T-helper 9 cell (primary cell): ENCODE data around the gene TICRR.

Experiments
- DNase-seq: peaks from one replicate; pipeline ENCODE4 v3.0.0-alpha.2; 2020

Gene TICRR

DNA sequence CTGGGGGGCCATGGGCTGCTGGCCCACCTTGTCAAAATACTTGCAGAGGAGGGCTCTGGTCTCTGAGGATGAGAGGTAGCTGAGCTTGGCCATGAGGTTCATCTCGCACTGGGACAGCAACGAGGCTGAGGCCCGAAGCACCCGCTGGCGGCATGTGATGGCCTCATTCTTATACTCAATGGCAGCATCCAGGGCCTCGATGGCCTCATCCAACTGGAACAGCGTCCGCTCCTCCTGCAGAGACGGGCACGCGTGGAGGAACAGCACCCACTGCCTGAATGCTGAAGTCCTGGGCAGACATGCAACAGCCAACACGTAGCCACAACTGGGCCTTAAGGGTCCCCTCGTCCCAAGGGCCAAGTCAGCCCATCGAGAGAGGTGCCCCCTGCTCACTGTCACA, 55.0 kb downstream of the TICRR start:
- DNase-seq = no peak

DNA sequence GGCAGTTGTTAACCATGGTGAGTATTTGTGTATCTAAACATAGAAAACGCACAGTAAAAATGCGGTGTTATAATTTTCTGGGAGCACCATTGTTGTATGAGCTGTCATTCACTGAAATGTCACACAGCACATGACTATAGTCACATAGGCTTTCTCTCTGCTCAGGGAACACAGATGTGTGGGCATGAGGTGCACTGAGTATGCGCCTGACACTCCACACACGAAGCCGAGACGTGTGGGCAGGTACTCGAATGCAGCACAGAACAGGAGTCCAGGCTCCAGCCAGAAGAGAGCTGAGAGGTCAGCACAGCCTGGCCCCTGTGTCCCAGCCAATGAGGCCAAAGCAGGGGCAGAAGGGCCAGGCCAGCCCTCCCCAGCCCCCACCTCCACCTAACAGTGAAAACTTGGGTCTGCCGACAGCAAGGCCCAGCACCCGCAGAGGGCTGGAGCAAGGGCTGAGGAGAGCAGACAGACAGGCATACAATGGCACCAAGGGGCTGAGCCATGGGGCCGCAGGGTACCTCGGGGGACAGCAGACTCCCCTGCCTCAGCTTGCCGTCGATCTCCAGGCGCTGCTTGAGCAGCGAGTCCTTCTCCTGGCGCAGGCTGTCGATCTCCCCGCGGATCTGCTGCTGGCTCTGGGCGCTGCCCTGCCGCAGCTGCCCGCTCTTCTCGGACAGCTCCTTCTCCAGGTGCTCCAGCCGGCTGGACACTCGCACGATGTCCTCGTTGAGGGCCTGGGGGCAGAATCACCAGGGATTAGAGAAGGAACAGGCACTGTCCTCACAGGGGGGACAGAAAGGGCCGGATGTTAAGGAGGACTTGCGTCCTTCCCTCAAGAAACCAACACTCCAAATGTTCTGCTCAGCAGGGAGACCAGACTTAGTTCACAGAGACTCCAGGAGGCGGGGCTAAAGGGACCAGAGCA, 56.0 kb downstream of the TICRR start:
- no peak for DNase-seq

DNA sequence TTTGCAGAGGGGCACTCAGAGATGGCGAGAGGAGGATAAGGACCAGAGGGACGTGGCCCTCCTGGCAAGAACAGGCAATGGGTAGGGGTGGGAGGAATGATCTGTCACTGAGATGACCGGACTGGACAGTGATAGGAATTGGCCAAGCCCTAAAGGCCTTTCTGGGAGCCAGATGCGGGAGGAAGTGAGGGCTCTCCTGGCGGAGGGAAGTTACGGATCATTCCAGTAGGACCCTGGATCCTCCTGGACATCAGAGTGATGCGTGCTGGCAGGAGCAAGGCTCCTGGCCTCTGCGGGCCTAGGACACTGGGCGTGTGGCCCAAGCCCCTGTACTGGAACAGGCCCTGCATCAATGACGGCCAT, 56.6 kb downstream of the TICRR start:
- no peak for DNase-seq

- no peak for DNase-seq
Measured at GRCh38 chr15:89632563-89633430, 57.5 kb downstream of the TICRR start.

- no peak for DNase-seq
Measured at GRCh38 chr15:89633585-89633984, 58.3 kb downstream of the TICRR start.

DNA sequence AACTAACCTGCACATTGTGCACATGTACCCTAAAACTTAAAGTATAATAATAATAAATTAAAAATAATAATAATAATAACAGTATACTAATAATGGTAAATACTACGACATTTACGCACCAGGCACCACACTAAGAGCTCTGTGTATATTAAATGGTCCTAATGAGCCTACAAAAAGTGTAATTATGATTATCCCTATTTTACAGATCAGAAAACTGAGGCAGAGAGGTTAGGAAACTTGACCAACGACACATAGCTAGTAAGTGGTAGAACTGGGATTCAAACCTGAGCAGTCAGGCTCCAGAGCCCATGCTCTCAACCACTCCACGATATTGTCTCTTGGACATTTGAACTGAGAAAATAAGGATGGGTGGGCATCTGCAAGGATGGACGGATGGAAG, 65.0 kb downstream of the TICRR start:
- DNase-seq = no peak

GRCh38 chr15:89641053-89641452, 65.8 kb downstream of the TICRR start:
- no peak for DNase-seq

DNA sequence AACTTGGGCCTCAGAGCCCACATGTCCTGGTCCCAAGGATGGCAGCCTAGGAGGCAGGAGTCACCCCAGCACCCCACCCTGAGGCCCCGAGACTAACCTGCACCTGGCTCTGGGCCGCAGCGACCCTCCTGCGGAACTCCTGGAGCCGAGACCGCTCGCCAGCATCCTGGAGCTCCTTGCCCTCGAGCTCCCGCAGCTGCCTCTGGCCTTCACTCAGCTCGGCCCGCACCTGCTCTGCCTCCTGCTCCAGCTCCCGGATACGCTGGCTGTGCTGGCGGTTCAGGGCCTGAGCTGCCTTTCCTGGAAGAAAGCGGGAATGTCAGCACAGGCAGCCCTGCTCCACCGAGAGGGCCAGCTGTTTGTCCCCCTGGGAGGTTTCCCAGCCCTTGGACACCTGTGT, 66.8 kb downstream of the TICRR start:
- no peak for DNase-seq

DNA sequence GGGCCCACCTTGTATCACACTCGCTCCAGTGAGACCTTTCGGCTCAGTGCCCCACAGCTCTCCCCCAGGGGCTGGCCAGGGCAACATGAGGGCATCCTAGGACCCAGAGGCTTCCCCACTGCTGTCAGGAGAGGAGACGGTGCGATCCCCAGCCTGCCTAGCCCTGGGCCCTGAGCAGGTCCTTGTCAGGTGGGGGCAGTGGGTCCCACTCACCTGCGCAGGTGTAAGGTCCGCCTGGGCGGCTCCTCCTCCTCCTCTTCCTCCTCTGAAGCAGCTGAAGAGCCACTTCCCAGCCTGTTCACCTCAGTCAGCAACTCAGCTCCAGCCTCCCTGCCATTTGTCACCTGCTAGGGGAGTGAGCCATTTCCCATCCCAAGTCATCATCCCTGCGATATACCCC, 70.4 kb downstream of the TICRR start:
- DNase-seq = no peak

GRCh38 chr15:89646416-89647141, 71.3 kb downstream of the TICRR start:
- DNase-seq = no peak

DNA sequence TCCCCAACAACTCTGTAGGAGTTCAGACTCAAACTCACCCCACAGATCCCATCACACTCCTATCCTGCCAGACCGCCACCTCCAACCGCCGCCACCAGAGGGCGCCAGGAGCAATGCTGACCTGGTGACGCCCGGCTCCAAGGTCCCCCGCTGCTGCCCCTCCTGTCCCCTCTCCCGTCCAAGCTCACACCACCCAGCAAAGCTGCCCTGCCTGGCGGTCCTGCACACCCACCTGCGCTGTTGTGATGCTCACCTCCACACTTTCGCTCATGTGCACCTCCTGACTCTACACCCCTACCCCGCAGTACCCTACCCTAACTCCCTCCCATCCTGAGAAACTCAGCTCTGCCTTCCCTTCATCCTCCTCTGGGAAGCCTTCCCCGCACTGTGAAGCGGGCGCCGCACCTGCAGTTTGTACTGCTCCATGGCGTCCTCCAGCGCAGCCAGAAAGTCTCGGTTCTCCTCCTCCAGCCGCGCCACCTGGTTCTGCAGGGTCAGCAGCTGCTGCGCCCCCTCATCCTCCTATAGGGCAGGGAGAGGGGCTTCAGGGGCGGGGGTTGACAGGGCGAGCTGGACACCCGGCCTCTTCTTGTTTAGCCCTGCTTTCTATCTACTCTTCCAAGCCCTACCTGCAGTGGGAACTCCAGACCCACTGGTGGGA, 72.1 kb downstream of the TICRR start:
- DNase-seq = peak; percentile 51

DNA sequence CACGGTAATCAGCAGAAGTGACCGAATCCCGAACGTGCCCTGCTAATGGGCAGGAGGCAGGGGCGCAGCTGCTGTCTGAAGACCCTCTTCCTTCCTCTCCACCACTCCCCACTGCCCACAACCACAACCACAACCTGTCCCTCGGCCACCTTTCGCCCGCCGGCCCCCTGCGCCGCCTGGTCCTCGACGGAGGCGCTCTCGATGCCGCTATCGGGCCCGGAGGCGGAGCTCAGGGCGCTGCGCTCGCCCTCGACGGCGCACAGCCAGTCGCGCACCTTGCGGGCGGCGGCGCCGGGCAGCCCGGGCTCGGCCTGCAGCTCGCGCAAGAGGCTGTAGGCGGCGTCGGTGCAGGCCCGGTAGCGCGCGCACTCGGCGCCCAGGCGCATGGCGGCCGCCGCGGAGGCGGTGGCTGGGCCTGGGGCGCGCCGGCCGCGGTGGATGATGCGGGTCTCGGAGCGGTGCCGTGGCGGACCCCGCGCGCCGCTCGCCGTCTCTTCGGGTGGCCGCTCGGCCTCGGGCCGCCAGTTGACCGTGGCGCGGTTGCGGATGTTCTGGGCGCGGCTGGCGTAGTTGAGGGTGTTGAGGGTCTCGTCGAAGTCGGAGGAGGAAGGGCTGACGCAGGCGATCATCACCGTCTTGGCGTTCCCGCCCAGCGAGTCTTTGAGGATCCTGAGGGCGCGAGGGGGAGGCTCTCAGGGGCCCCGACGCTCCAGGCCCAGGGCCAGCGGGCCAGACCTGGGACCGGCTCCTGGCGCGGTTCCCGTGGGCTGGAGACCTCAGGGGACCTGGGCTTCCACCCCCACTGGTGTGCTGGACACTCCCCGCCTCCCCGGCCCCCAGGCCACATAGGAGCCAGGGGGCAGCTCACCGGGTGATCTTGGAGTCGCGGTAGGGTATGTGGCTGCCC, 73.1 kb downstream of the TICRR start:
- DNase-seq = no peak

- DNase-seq = no peak
Measured at GRCh38 chr15:89649013-89649625, 73.8 kb downstream of the TICRR start.

DNA sequence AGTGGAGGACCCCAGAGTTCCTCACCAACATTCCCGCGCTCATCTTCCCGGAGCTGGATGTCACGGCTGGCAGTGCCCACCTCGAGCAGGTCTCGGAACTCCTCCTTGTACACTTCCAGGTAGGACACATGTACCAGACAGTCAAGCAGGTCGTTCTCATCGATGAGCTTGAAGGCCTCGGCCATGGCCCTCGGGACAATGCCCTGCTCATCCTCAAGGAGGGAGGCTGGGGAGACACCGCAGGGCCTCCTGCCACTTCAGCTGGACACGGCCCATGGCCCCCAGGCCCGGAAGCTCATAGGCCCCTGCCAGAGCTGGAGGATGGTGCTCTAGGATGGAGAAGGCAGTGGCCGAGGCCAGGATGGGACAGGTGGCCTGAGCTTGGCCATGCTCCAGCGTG, 74.4 kb downstream of the TICRR start:
- no peak for DNase-seq

GRCh38 chr15:89652131-89652530, 76.9 kb downstream of the TICRR start:
- DNase-seq = no peak

GRCh38 chr15:89652666-89653065, 77.4 kb downstream of the TICRR start:
- DNase-seq = no peak

DNA sequence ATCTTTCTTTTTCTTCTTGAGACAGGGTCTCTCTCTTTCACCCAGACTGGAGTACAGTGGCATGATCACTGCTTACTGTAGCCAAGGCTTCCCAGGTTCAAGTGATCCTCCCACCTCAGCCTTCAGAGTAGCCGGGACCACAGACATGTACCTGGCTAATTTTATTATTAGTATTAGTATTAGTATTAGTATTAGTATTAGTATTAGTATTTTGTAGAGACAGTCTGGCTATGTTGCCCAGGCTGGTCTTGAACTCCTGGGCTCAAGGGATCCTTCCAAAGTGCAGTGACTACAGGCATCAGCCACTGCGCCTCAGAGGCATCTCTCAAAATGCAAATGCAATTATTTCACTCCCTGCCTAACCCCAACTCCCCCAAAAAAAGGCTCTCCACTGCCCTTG, 78.3 kb downstream of the TICRR start:
- DNase-seq = no peak

DNA sequence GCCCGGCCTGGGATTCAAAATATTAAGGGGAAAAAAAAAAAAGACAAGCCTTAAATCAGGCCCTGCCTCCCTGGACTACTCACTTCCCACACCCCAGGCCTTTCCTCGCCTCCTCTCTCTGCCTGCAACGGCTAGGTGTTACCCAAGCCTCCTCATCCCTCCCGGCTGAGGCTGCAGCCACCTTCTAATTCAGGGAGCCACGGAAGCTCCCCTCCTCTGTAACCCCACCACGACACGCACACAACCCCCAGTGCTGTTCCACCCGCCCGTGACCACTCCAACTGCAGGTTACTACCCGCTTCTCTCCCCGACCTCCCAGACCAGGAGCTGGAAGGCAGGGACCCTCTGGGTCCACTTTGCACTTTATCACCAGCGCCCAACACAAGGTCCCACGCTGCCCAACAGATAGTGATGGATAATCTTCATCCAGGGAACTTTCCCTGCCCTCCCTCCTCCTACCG, 79.1 kb downstream of the TICRR start:
- no peak for DNase-seq

- DNase-seq = no peak
Measured at GRCh38 chr15:89654847-89655805, 79.9 kb downstream of the TICRR start, which contains the start of gene KIF7. KIF7 (minus strand) TSS chr15:89655467; CDS start chr15:89652930, 2,537 bp downstream.
